Endothelial cell of umbilical vein (primary cell): Measurements from ENCODE around the gene RBM47. TPM values are rescaled to one million over a fixed set of nuclear protein-coding genes. Genes with fewer than 3 reads are reported as not detected.

ENCODE experiments used
- BruUV-seq: library from RNA; stranded (reverse); fragments of 400-500 nt; replicated peaks from 2 replicates; lab custom pipeline; 2021; lab: Mats Ljungman, UMichigan
- CTCF ChIA-PET: fragments of 300-600, 350-600 bp; sonication (Branson Sonifier 250); formaldehyde crosslinking; loops from one replicate; lab custom pipeline; 2021; ENCODE audit warnings: antibody characterized with exemption, inconsistent platforms; lab: Charles Lee
- POLR2A ChIA-PET: fragments of 300-600, 350-600 bp; sonication (Branson Sonifier 250); formaldehyde crosslinking; loops from one replicate; lab custom pipeline; 2021; ENCODE audit warnings: antibody characterized with exemption, inconsistent platforms; lab: Charles Lee
- DNase-seq: peaks from one replicate; pipeline ENCODE4 v3.0.0-alpha.2; 2011; ENCODE audit warnings: low read depth, low spot score
- FAIRE-seq: peaks from 2 replicates; lab custom pipeline; 2011; peaks lifted over from hg19 to GRCh38; lab: Jason Lieb, UNC
- H2AFZ ChIP-seq: 2 replicates; pipeline ENCODE4 v1.6.0; 2012; ENCODE audit warnings: low read depth, low read length, control low read depth, inconsistent platforms
- H3K27ac ChIP-seq: 2 replicates; pipeline ENCODE4 v1.5.1; 2011; ENCODE audit warnings: low read depth, mild to moderate bottlenecking, control low read depth, low read length, moderate library complexity; ENCODE audit not compliant: insufficient read depth
- H3K27me3 ChIP-seq, 2 experiments: 2 replicates each; pipeline versions ENCODE4 v1.6.0 to v1.6.1; 2011; ENCODE audit warnings: low read length in 2 of 2, mixed read lengths in 1 of 2; ENCODE audit not compliant: control insufficient read depth in 2 of 2, insufficient read depth in 2 of 2
- H3K36me3 ChIP-seq, 2 experiments: 2 replicates in 1 of 2; 3 replicates in 1 of 2; pipeline ENCODE4 v1.5.1; 2011; ENCODE audit warnings: low read length in 2 of 2, mild to moderate bottlenecking in 1 of 2, moderate library complexity in 1 of 2; ENCODE audit not compliant: control insufficient read depth in 2 of 2, insufficient read depth in 2 of 2; ENCODE audit errors: extremely low read depth in 1 of 2
- H3K4me1 ChIP-seq: 3 replicates; pipeline ENCODE4 v1.5.1; 2011; ENCODE audit warnings: mild to moderate bottlenecking, low read length; ENCODE audit not compliant: control insufficient read depth, insufficient read depth; ENCODE audit errors: extremely low read depth
- H3K4me2 ChIP-seq: 2 replicates; pipeline ENCODE4 v1.6.1; 2011; ENCODE audit warnings: low read length, control low read depth, mixed read lengths; ENCODE audit not compliant: insufficient read depth
- H3K4me3 ChIP-seq, 3 experiments: fragments of 200-600 bp in 1 of 3; sonication (generic), shearing (Covaris generic) in 1 of 3; replicated peaks in 1 of 3; 2 replicates each; pipeline ENCODE4 v1.5.1; 2011 to 2016; ENCODE audit warnings: control low read depth in 3 of 3, low read length in 3 of 3, mild to moderate bottlenecking in 2 of 3, inconsistent platforms in 1 of 3, low read depth in 1 of 3, moderate library complexity in 1 of 3; ENCODE audit not compliant: insufficient read depth in 1 of 3
- H3K79me2 ChIP-seq: 2 replicates; pipeline ENCODE4 v1.6.0; 2012; ENCODE audit warnings: low read length, inconsistent platforms; ENCODE audit not compliant: control insufficient read depth, insufficient read depth
- H3K9ac ChIP-seq: replicated peaks from 2 replicates; pipeline ENCODE3; 2011; ENCODE audit warnings: low read length, control low read depth; ENCODE audit not compliant: insufficient read depth; ENCODE audit errors: extremely low read depth
- H3K9me1 ChIP-seq: replicated peaks from 3 replicates; pipeline ENCODE4 v1.6.0; 2011; ENCODE audit warnings: mild to moderate bottlenecking, low read length; ENCODE audit not compliant: control insufficient read depth, insufficient read depth; ENCODE audit errors: extremely low read depth
- H3K9me3 ChIP-seq: replicated peaks from 2 replicates; pipeline ENCODE4 v1.5.1; 2012; ENCODE audit warnings: low read length, inconsistent platforms; ENCODE audit not compliant: control insufficient read depth, insufficient read depth
- H4K20me1 ChIP-seq: replicated peaks from 2 replicates; pipeline ENCODE3; 2011; ENCODE audit warnings: mild to moderate bottlenecking, low read length; ENCODE audit not compliant: control insufficient read depth, insufficient read depth; ENCODE audit errors: extremely low read depth
- EZH2 ChIP-seq: IDR thresholded peaks from 2 replicates; pipeline ENCODE4 v1.6.1; 2012; ENCODE audit warnings: borderline replicate concordance, low read depth, mild to moderate bottlenecking, moderate library complexity, low read length, inconsistent platforms; ENCODE audit not compliant: severe bottlenecking
- FOS ChIP-seq: IDR thresholded peaks from 2 replicates; pipeline ENCODE4 v1.6.1; 2011; ENCODE audit warnings: mild to moderate bottlenecking, low read length, moderate library complexity, borderline replicate concordance; ENCODE audit not compliant: insufficient read depth
- GATA2 ChIP-seq: IDR thresholded peaks from 2 replicates; pipeline ENCODE4 v1.7.0; 2011; ENCODE audit warnings: low read depth, mild to moderate bottlenecking, moderate library complexity, mixed read lengths, low read length; ENCODE audit not compliant: insufficient read length, insufficient read depth
- JUN ChIP-seq: IDR thresholded peaks from 2 replicates; pipeline ENCODE4 v1.6.1; 2011; ENCODE audit warnings: borderline replicate concordance, low read depth; ENCODE audit not compliant: insufficient read length, insufficient read depth
- MYC ChIP-seq: IDR thresholded peaks from one replicate; pipeline ENCODE4 v1.6.1; 2011; ENCODE audit warnings: mild to moderate bottlenecking, low read depth, low read length
- POLR2A ChIP-seq: IDR thresholded peaks from 2 replicates; pipeline ENCODE4 v1.6.1; 2012; ENCODE audit warnings: low read depth, mild to moderate bottlenecking, control low read depth, low read length
- POLR2AphosphoS5 ChIP-seq: IDR thresholded peaks from 2 replicates; pipeline ENCODE4 v1.6.1; 2012; ENCODE audit warnings: low read depth, mild to moderate bottlenecking, control low read depth, low read length, moderate library complexity; ENCODE audit not compliant: insufficient read depth
- dilution Hi-C: fragments of 300-500 bp; cut with MboI; formaldehyde crosslinking; loops from one replicate; pipeline ENCODE4 v1.15.0; 2019; ENCODE audit warnings: low sequenced_read_pairs; ENCODE audit not compliant: extremely low pct_ligation_motif_present
- intact Hi-C: fragments of 100-400 bp; cut with micrococcal nuclease; formaldehyde crosslinking; loops from one replicate; pipeline ENCODE4 v1.10.0; 2022
- polyA plus RNA-seq, 4 experiments: library from polyadenylated mRNA; depleted of rRNA in 3 of 4; stranded (reverse) in 3 of 4; unstranded in 1 of 4; fragments of >200 nt; gene quantifications; 2 replicates each; pipeline versions ENCODE4 v1.2.1 to v1.2.3, GENCODE V29; 2011 to 2012; ENCODE audit warnings: missing spikeins in 1 of 4
- total RNA-seq: library from RNA; stranded (reverse); gene quantifications from 2 replicates; pipeline ENCODE4 v1.2.3, GENCODE V29; 2021
- TF ChIP-seq, protein P1 (sequence below), 2 donors: IDR thresholded peaks; 1 replicate in 1 of 2; 2 replicates in 1 of 2; pipeline ENCODE4 v1.5.1; 2011; ENCODE audit warnings: low read length in 2 of 2, mild to moderate bottlenecking in 2 of 2, moderate library complexity in 2 of 2, control low read depth in 1 of 2, inconsistent platforms in 1 of 2, low read depth in 1 of 2; ENCODE audit not compliant: insufficient read depth in 1 of 2; ENCODE audit errors: extremely low read depth in 1 of 2
- TF ChIP-seq, protein P2 (sequence below): IDR thresholded peaks from 2 replicates; pipeline ENCODE4 v1.6.1; 2011; ENCODE audit not compliant: insufficient read depth, insufficient read length

RBM47 gene
- total and polyA plus RNA-seq, 2 donors (not counting 3 experiments of a cell fraction or from before 2014, with no cell fraction given): not detected

DNA sequence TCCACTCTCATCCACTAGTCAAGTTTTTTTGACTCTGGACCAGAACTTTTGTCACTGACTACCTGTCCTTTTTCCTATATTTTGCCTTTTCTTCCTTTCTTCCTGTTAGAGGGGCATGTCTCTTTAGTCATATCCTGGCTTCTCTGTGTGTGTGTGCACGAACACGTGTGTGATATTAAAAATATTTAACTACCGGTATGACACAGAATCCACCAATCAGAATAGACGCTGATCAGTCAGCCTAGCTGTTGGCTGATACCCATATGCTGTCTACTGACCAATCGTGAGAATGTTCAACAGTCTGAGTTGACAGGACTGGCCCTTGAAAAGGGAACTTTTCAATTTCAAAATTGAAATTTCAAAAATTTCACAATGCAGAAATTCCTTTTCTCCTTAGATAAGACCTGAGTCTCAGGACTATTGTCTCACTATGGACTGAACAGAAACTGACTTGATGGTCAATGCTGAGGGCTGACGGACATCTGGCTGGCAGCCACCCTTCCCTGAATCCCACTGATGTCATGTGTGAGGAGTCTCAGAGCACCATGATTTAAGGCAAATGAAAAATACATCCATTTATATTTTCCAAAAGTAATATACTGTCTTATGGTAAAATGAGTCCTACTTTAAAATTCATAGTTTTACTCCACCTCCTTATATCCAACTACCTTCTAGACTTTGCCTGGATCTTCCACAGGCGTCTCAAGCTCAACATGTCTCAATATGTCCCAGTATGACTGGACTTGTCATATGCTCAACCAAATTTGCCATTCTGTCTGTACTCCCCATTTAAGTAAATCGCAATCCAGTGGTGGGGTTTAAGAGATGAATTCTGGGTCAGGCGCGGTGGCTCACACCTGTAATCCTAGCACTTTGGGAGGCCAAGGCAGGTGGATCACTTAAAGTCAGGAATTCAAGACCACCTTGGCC is 216.5 kb downstream of the RBM47 start:
- DNase-seq (no peak), FAIRE-seq (no peak)
- no peaks in the 10 kb centered on the region for H3K27me3 ChIP-seq
- no peak overlapping the region for H3K4me3 ChIP-seq
- no peaks in the 10 kb centered on the region for H3K79me2 ChIP-seq
- no peak overlapping the region for H3K9ac ChIP-seq
- CTCF ChIA-PET: no interaction called here
- no peaks in the 10 kb centered on the region for H4K20me1 ChIP-seq
- TF ChIP-seq, protein P1, sequence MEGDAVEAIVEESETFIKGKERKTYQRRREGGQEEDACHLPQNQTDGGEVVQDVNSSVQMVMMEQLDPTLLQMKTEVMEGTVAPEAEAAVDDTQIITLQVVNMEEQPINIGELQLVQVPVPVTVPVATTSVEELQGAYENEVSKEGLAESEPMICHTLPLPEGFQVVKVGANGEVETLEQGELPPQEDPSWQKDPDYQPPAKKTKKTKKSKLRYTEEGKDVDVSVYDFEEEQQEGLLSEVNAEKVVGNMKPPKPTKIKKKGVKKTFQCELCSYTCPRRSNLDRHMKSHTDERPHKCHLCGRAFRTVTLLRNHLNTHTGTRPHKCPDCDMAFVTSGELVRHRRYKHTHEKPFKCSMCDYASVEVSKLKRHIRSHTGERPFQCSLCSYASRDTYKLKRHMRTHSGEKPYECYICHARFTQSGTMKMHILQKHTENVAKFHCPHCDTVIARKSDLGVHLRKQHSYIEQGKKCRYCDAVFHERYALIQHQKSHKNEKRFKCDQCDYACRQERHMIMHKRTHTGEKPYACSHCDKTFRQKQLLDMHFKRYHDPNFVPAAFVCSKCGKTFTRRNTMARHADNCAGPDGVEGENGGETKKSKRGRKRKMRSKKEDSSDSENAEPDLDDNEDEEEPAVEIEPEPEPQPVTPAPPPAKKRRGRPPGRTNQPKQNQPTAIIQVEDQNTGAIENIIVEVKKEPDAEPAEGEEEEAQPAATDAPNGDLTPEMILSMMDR (IDR thresholded peaks at IDR 0.05; ENCODE audit: extremely low read depth in 1 of 2, insufficient read depth in 1 of 2, low read depth in 1 of 2, low read length in 2 of 2): no peak
- TF ChIP-seq GATA2 (no peak), POLR2AphosphoS5 (no peak), POLR2A (no peak), JUN (no peak), MYC (no peak), FOS (no peak), EZH2 (no peak)
- TF ChIP-seq, protein P2, sequence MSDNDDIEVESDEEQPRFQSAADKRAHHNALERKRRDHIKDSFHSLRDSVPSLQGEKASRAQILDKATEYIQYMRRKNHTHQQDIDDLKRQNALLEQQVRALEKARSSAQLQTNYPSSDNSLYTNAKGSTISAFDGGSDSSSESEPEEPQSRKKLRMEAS: no peak
- no peak overlapping the region for H3K27ac ChIP-seq
- no peaks in the 10 kb centered on the region for H3K36me3 ChIP-seq
- no peaks in the 10 kb centered on the region for H3K9me3 ChIP-seq
- no peak overlapping the region for H2AFZ ChIP-seq
- H3K4me2 ChIP-seq: no peak overlapping the region
- H3K9me1 ChIP-seq: no peaks in the 10 kb centered on the region
- H3K4me1 ChIP-seq: no peaks in the 10 kb centered on the region
- intact Hi-C loops: no loop called here
- dilution Hi-C loops: no loop called here
- BruUV-seq: no TSS peak
- POLR2A ChIA-PET: interaction anchor here (0.7 kb wide), 1 partner anchor 18 kb away, joined by 8 read pairs; no protein-coding TSS in a partner anchor
